Inferior parietal cortex (tissue), 1 donor: ENCODE measurements around the gene MED4.
A peak's percentile ranks its signal among the peaks of the same experiment; 100 is the strongest.

ENCODE experiments used
- DNase-seq: peaks from one replicate; pipeline ENCODE4 v3.0.0-alpha.2; 2016; ENCODE audit errors: extremely low spot score

The MED4 gene

DNA sequence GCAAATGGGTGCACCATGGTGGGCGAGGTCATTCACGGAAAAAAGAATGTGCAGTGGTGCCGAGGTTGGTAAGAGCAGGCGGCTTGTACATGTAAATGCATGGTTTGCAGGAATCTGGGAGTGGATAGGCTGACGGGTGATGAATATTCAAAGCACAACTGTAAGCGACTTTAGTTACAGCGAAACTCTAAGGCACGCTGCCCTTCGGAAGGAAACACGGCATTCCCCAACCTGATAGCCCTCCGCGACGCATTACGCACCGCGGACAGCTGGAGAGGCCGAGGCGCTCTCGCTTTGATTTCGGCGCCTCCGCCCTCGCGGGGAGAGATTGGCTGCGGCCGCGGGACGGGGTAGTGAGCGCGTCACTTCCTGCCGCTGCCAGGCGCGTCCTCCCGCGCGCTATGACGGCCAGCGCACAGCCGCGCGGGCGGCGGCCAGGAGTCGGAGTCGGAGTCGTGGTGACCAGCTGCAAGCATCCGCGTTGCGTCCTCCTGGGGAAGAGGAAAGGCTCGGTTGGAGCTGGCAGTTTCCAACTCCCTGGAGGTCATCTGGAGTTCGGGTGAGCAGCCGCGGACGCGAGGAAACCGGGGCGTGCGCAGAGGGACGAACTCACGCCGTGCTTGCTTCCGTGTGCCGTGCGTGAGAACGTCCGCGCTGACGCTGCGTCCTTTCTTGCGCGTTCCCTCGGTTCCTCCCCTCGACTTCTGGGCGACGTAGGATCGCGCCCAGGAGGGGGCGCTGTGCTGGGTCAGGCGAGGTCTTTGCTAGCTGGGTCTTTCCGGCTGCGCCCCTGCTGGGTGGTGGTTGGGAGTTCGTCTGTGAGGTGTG, 57.3 kb downstream of the MED4 start, which contains the start of gene NUDT15:
Gene NUDT15 (plus strand): TSS at position 381 of the 828 bp plus-strand sequence. CDS start 21 bp downstream, at position 402.
- peak; percentile 94 for DNase-seq

DNA sequence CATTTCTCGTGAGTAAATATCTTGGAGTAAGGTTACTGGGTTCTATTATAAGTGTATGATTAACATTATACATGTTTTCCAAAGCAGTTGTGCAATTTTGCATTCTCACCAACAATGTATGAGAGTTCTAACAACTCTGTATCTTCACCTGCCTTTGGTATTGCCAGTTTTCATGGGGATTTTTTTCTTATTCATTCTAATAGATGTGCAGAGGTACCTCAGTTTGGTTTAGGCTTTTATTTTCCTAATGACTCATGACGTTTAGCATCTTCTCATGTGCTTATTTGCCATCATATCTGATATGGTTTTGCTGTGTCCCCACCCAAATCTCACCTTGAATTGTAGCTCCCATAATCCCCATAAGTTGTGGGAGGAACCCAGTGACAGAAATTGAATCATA, 65.0 kb downstream of the MED4 start:
- DNase-seq: no peak

DNA sequence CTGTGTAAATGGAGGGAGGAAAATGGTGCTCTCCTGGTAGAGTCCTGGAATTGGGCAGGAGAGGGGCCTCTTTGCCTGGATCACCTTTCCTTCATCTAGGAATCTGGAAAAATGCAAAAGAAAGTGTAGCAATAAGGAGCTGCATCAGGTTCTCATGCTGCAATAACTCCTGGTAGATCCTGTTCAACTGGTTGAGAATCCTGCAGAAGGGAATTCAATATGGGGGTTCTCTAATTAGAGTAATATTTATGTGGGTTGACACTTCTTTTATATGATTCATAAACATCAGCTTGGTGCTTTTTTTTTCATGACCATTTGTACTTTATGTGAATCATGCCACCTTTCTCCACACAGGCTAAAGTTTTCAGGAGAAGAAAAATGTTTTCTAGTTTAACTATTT, 66.8 kb downstream of the MED4 start:
- DNase-seq: no peak
